ENCODE data around the gene ERMARD. TPM values are rescaled to one million over a fixed set of nuclear protein-coding genes. Genes with fewer than 3 reads are reported as not detected.
A peak's percentile ranks its signal among the peaks of the same experiment; 100 is the strongest.

The ERMARD gene
- total and polyA plus RNA-seq, 4 donors, result 10.3 to 72.8 (median 22.1) TPM

DNA sequence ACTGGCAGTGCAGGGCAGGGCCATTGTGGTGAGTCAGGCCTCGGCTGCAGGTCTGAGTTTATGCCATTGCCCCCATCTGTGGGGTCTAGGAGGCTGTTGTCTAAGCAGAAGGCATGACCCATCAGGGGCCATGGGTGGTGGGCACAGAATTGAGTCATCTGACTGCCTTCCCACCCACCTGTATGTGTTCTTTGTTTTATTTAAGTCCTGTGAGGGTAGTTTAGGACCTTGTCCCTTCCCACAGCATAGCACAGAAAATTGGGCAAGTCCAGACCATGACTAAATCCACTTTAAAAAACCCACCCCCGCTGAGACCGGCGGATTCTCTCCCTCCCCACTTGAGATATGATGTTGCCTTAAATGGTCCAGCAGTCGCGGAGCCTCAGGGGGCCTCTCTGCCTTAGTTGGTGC, 40.3 kb downstream of the ERMARD start:
- Histone ChIP-seq H3K9me3 (ENCODE audit: control insufficient read depth, low read length) (no peaks in the 10 kb centered on the region), H3K27me3 (ENCODE audit: control insufficient read depth in 1 of 2, insufficient read depth in 2 of 2, low read length in 1 of 2) (no peaks in the 10 kb centered on the region), H3K36me3 (ENCODE audit: control insufficient read depth in 1 of 2, insufficient read depth in 2 of 2, low read length in 1 of 2) (no peaks in the 10 kb centered on the region), H3K4me1 (ENCODE audit: control insufficient read depth in 1 of 2, insufficient read depth in 2 of 2, low read length in 2 of 2) (no peaks in the 10 kb centered on the region), H3K4me3 (ENCODE audit: low read length in 2 of 2) (no peak overlapping the region), H3K27ac (ENCODE audit: low read depth in 1 of 2, low read length in 2 of 2) (no peak overlapping the region)
- WGBS, 2 donors, result 55 to 75% methylated on average over 6 of the region's 6 CpGs
- intact Hi-C loops (cut with DNase I), result loop anchor here (5.0 kb wide), 2 partner anchors 736 to 741 kb away; no protein-coding TSS in a partner anchor
- peak in 1 of 2 donors; percentile 60 for DNase-seq
- ATAC-seq (ENCODE audit: low FRiP score), result no peak

GRCh38 chr6:169792306-169793015, 41.0 kb downstream of the ERMARD start:
- whole genome bisulfite sequencing, 2 donors, result 90 to 96% methylated on average over 21 of the region's 21 CpGs

GRCh38 chr6:169793408-169793807, 42.0 kb downstream of the ERMARD start:
- intact Hi-C loops (cut with DNase I), result loop anchor here (5.0 kb wide), 2 partner anchors 734 to 739 kb away; no protein-coding TSS in a partner anchor
- WGBS, 2 donors, result 74 to 84% methylated on average over 10 of the region's 10 CpGs
- Histone ChIP-seq H3K27me3 (ENCODE audit: control insufficient read depth in 1 of 2, insufficient read depth in 2 of 2, low read length in 1 of 2) (no peaks in the 10 kb centered on the region), H3K9me3 (ENCODE audit: control insufficient read depth, low read length) (no peaks in the 10 kb centered on the region), H3K27ac (ENCODE audit: low read depth in 1 of 2, low read length in 2 of 2) (no peak overlapping the region), H3K4me3 (ENCODE audit: low read length in 2 of 2) (no peak overlapping the region), H3K36me3 (ENCODE audit: control insufficient read depth in 1 of 2, insufficient read depth in 2 of 2, low read length in 1 of 2) (no peaks in the 10 kb centered on the region), H3K4me1 (ENCODE audit: control insufficient read depth in 1 of 2, insufficient read depth in 2 of 2, low read length in 2 of 2) (no peaks in the 10 kb centered on the region)
- DNase-seq (peak in 1 of 2 donors; percentile 61), ATAC-seq (ENCODE audit: low FRiP score) (no peak)

More at GRCh38 chr6:169792306-169793015, 41.0 kb downstream of the ERMARD start:
- no peaks in the 10 kb centered on the region for H3K27me3 ChIP-seq (ENCODE audit: control insufficient read depth in 1 of 2, insufficient read depth in 2 of 2, low read length in 1 of 2)
- no peaks in the 10 kb centered on the region for H3K4me1 ChIP-seq (ENCODE audit: control insufficient read depth in 1 of 2, insufficient read depth in 2 of 2, low read length in 2 of 2)
- H3K36me3 ChIP-seq (ENCODE audit: control insufficient read depth in 1 of 2, insufficient read depth in 2 of 2, low read length in 1 of 2), result no peaks in the 10 kb centered on the region
- ATAC-seq (ENCODE audit: low FRiP score) (no peak), DNase-seq (peak in 1 of 2 donors; percentile 60)
- intact Hi-C loops (cut with DNase I), result loop anchor here (5.0 kb wide), 2 partner anchors 735 to 740 kb away; no protein-coding TSS in a partner anchor
- H3K4me3 ChIP-seq (ENCODE audit: low read length in 2 of 2), result no peak overlapping the region
- H3K9me3 ChIP-seq (ENCODE audit: control insufficient read depth, low read length), result no peaks in the 10 kb centered on the region
- no peak overlapping the region for H3K27ac ChIP-seq (ENCODE audit: low read depth in 1 of 2, low read length in 2 of 2)

DNA sequence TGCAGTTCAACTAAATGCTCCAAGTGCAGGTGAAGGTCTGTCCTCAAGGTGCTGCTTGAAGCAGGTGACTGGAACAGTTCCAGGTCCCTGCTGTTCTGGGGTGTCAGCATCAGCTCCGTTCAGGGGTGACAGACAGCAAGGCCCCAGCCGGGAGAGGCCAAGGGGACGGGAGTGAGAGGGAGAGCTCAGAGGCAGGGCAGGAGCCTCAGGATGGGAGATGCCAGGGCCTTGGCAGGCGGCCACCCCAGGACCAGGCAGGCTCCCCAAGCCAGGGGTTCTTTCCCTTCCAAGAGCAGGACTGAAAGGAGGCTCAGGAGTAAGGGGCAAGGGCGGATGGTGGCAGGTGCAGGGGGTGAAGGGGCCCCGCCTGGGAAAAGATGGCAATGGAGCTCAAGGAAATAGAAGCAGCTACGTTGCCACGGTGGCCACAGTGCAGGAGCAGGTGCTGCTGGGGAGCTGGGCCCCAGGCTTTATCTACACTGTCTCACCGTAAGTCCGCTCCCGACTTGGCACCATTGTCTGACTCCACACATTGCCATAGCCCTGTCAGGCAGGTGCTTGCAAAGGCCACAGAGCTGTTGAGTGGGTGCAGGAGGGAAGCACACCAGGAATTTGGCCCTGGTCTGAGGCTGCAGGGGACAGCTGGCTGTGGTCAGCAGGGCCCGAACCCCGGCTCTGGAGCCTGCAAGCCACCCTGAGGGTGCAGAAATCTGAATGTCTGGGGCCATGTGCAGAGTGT, 43.1 kb downstream of the ERMARD start:
- H3K9me3 ChIP-seq (ENCODE audit: control insufficient read depth, low read length), result no peaks in the 10 kb centered on the region
- no peak overlapping the region for H3K27ac ChIP-seq (ENCODE audit: low read depth in 1 of 2, low read length in 2 of 2)
- DNase-seq (no peak), ATAC-seq (ENCODE audit: low FRiP score) (no peak)
- no peak overlapping the region for H3K4me3 ChIP-seq (ENCODE audit: low read length in 2 of 2)
- intact Hi-C loops (cut with DNase I), result loop anchor here (5.0 kb wide), 2 partner anchors 733 to 738 kb away; no protein-coding TSS in a partner anchor
- no peaks in the 10 kb centered on the region for H3K27me3 ChIP-seq (ENCODE audit: control insufficient read depth in 1 of 2, insufficient read depth in 2 of 2, low read length in 1 of 2)
- no peaks in the 10 kb centered on the region for H3K4me1 ChIP-seq (ENCODE audit: control insufficient read depth in 1 of 2, insufficient read depth in 2 of 2, low read length in 2 of 2)
- 74 to 78% methylated on average over 13 of the region's 13 CpGs for WGBS, 2 donors
- no peaks in the 10 kb centered on the region for H3K36me3 ChIP-seq (ENCODE audit: control insufficient read depth in 1 of 2, insufficient read depth in 2 of 2, low read length in 1 of 2)

DNA sequence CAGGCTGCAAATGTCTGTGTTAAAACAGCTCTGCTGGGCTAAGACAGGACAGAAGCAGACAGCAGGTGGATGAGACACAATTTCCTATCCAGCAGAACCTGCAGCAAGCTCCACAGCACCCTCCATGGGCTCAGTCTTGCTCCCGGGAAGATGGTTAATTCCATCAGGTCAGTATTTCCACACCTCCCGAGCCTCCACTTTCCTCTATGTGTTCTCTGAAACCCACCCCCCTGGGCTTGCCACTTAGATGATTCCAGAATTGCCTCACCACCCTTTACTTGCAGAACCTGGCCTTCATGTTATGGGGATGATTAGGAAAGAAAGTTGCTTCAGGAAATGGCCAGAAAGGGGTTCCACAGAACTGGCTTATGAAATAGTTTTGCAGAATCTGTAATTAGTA, 43.8 kb downstream of the ERMARD start:
- 61 to 74% methylated on average over 2 of the region's 2 CpGs for WGBS, 2 donors
- Histone ChIP-seq H3K4me1 (ENCODE audit: control insufficient read depth in 1 of 2, insufficient read depth in 2 of 2, low read length in 2 of 2) (no peaks in the 10 kb centered on the region), H3K27ac (ENCODE audit: low read depth in 1 of 2, low read length in 2 of 2) (no peak overlapping the region), H3K36me3 (ENCODE audit: control insufficient read depth in 1 of 2, insufficient read depth in 2 of 2, low read length in 1 of 2) (no peaks in the 10 kb centered on the region), H3K4me3 (ENCODE audit: low read length in 2 of 2) (no peak overlapping the region), H3K27me3 (ENCODE audit: control insufficient read depth in 1 of 2, insufficient read depth in 2 of 2, low read length in 1 of 2) (no peaks in the 10 kb centered on the region), H3K9me3 (ENCODE audit: control insufficient read depth, low read length) (no peaks in the 10 kb centered on the region)
- intact Hi-C loops (cut with DNase I), result no loop called here
- no peak for ATAC-seq (ENCODE audit: low FRiP score)
- no peak for DNase-seq

GRCh38 chr6:169798764-169799473, 47.5 kb downstream of the ERMARD start:
- ATAC-seq (ENCODE audit: low FRiP score), result no peak
- no peaks in the 10 kb centered on the region for H3K36me3 ChIP-seq (ENCODE audit: control insufficient read depth in 1 of 2, insufficient read depth in 2 of 2, low read length in 1 of 2)
- H3K27me3 ChIP-seq (ENCODE audit: control insufficient read depth in 1 of 2, insufficient read depth in 2 of 2, low read length in 1 of 2), result no peaks in the 10 kb centered on the region
- H3K27ac ChIP-seq (ENCODE audit: low read depth in 1 of 2, low read length in 2 of 2), result no peak overlapping the region
- H3K4me1 ChIP-seq (ENCODE audit: control insufficient read depth in 1 of 2, insufficient read depth in 2 of 2, low read length in 2 of 2), result no peaks in the 10 kb centered on the region
- no peaks in the 10 kb centered on the region for H3K9me3 ChIP-seq (ENCODE audit: control insufficient read depth, low read length)
- no peak for DNase-seq
- 65 to 80% methylated on average over 10 of the region's 10 CpGs for WGBS, 2 donors
- H3K4me3 ChIP-seq (ENCODE audit: low read length in 2 of 2), result no peak overlapping the region
- intact Hi-C loops (cut with DNase I), result no loop called here

DNA sequence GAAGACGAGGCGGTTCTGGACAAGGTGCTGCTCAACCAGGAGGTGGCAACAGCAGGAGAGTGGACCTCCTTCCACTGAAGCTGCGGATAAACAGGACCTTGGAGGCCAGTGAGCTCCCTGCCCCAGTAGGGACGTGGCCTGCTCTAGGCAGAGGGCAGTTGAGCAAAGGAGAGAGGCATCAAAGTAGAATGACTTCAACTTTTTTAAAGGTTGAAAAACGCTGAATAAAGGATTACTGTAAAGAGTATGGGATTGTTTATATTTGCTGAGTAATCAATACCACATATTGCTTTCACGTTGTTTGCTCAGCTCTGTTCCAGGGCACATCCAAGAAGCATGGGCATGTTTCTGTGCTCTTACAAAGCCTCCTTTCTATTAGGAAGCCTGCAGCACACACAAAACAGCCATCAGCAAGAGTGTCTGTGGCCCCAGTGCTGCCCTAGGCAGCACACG, 48.1 kb downstream of the ERMARD start:
- Histone ChIP-seq H3K4me3 (ENCODE audit: low read length in 2 of 2) (no peak overlapping the region), H3K27ac (ENCODE audit: low read depth in 1 of 2, low read length in 2 of 2) (no peak overlapping the region), H3K9me3 (ENCODE audit: control insufficient read depth, low read length) (no peaks in the 10 kb centered on the region), H3K4me1 (ENCODE audit: control insufficient read depth in 1 of 2, insufficient read depth in 2 of 2, low read length in 2 of 2) (no peaks in the 10 kb centered on the region), H3K27me3 (ENCODE audit: control insufficient read depth in 1 of 2, insufficient read depth in 2 of 2, low read length in 1 of 2) (no peaks in the 10 kb centered on the region), H3K36me3 (ENCODE audit: control insufficient read depth in 1 of 2, insufficient read depth in 2 of 2, low read length in 1 of 2) (no peaks in the 10 kb centered on the region)
- intact Hi-C loops (cut with DNase I), result no loop called here
- no peak for ATAC-seq (ENCODE audit: low FRiP score)
- 72 to 76% methylated on average over 7 of the region's 7 CpGs for WGBS, 2 donors
- no peak for DNase-seq

DNA sequence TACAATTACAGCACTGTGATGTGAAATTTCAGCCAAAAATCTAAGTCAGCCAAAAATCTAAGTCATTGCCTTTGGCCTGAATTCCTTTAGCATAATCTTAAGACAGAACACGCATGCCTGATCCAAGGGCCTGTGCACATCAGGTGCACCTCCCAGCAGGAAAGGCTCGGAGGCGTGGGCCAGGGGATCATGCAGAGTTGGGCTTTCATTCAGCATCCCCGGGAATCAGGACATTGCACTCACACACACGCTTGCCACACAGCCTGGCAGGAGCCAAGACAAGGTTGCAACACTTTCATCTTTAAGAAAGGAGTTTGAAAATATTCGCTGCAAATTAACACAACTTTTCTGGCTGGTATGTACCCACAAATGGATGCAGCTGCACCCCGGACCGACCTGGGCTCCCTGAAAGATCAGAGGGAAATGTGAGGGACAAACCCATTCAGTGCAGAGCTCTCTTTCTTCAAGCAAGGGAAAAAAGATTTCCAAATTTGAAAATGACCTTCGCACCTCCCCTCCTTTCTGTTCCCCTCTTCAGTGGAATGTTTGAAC, 48.8 kb downstream of the ERMARD start:
- H3K36me3 ChIP-seq (ENCODE audit: control insufficient read depth in 1 of 2, insufficient read depth in 2 of 2, low read length in 1 of 2), result no peaks in the 10 kb centered on the region
- no peaks in the 10 kb centered on the region for H3K4me1 ChIP-seq (ENCODE audit: control insufficient read depth in 1 of 2, insufficient read depth in 2 of 2, low read length in 2 of 2)
- ATAC-seq (ENCODE audit: low FRiP score) (no peak), DNase-seq (no peak)
- no peak overlapping the region for H3K4me3 ChIP-seq (ENCODE audit: low read length in 2 of 2)
- H3K27me3 ChIP-seq (ENCODE audit: control insufficient read depth in 1 of 2, insufficient read depth in 2 of 2, low read length in 1 of 2), result no peaks in the 10 kb centered on the region
- no peak overlapping the region for H3K27ac ChIP-seq (ENCODE audit: low read depth in 1 of 2, low read length in 2 of 2)
- H3K9me3 ChIP-seq (ENCODE audit: control insufficient read depth, low read length), result no peaks in the 10 kb centered on the region
- WGBS, 2 donors, result 78 to 81% methylated on average over 9 of the region's 9 CpGs
- intact Hi-C loops (cut with DNase I), result no loop called here

Measured in aorta (tissue), 5 donors.